HepG2 (cell line): ENCODE data around the gene ATG4D. TPM values are rescaled to one million over a fixed set of nuclear protein-coding genes. Genes with fewer than 3 reads are reported as not detected.
A peak's percentile ranks its signal among the peaks of the same experiment; 100 is the strongest.

ENCODE experiments used
- GATA4 ChIP-seq: sonication (generic); IDR thresholded peaks from 2 replicates; pipeline ENCODE4 v1.6.1; 2016; ENCODE audit warnings: antibody characterized with exemption, low read depth, borderline replicate concordance
- IRF9 ChIP-seq: sonication (generic); formaldehyde crosslinking; IDR thresholded peaks from 2 replicates; pipeline ENCODE4 v1.8.0; 2022; ENCODE audit warnings: missing genetic modification reagents, mild to moderate bottlenecking, borderline replicate concordance
- JUNB ChIP-seq: sonication (generic); formaldehyde crosslinking; IDR thresholded peaks from 2 replicates; pipeline ENCODE4 v1.8.0; 2022; ENCODE audit warnings: missing genetic modification reagents, mild to moderate bottlenecking, borderline replicate concordance
- MTERF4 ChIP-seq: sonication (generic); formaldehyde crosslinking; IDR thresholded peaks from 2 replicates; pipeline ENCODE4 v1.8.0; 2023; ENCODE audit warnings: mild to moderate bottlenecking, missing genetic modification reagents
- PRDM4 ChIP-seq: sonication (generic); formaldehyde crosslinking; IDR thresholded peaks from 2 replicates; pipeline ENCODE4 v1.9.0; 2021; ENCODE audit warnings: missing genetic modification reagents, borderline replicate concordance
- SKI ChIP-seq: fragments of 450-650 bp; IDR thresholded peaks from one replicate; pipeline ENCODE4 v1.6.1; 2018; ENCODE audit warnings: mild to moderate bottlenecking; ENCODE audit not compliant: partially characterized antibody
- SP5 ChIP-seq: IDR thresholded peaks from 2 replicates; pipeline ENCODE4 v1.6.1; 2016; ENCODE audit warnings: low read depth, borderline replicate concordance
- ZMYM3 ChIP-seq: sonication (generic); formaldehyde crosslinking; IDR thresholded peaks from 2 replicates; pipeline ENCODE4 v1.5.1; 2020; ENCODE audit warnings: mild to moderate bottlenecking, missing genetic modification reagents
- ZNF232 ChIP-seq: sonication (generic); formaldehyde crosslinking; IDR thresholded peaks from 2 replicates; pipeline ENCODE4 v1.4.0; 2020; ENCODE audit warnings: missing genetic modification reagents, borderline replicate concordance
- ZNF235 ChIP-seq: sonication (generic); formaldehyde crosslinking; IDR thresholded peaks from 2 replicates; pipeline ENCODE4 v1.8.1; 2023; ENCODE audit warnings: mild to moderate bottlenecking, missing genetic modification reagents, borderline replicate concordance
- ZNF44 ChIP-seq: sonication (generic); formaldehyde crosslinking; IDR thresholded peaks from 2 replicates; pipeline ENCODE4 v1.5.1; 2020; ENCODE audit warnings: mild to moderate bottlenecking, missing genetic modification reagents
- ZNF589 ChIP-seq: sonication (generic); formaldehyde crosslinking; conservative IDR thresholded peaks from 2 replicates; pipeline ENCODE4 v1.8.0; 2022; ENCODE audit warnings: mild to moderate bottlenecking, moderate library complexity, missing genetic modification reagents
- ZNF629 ChIP-seq: sonication (generic); formaldehyde crosslinking; conservative IDR thresholded peaks from 2 replicates; pipeline ENCODE4 v1.5.0; 2020; ENCODE audit warnings: missing genetic modification reagents
- ZNF75D ChIP-seq: sonication (generic); formaldehyde crosslinking; IDR thresholded peaks from 2 replicates; pipeline ENCODE4 v1.8.1; 2023; ENCODE audit warnings: missing genetic modification reagents, mild to moderate bottlenecking, borderline replicate concordance
- polyA plus RNA-seq, 8 experiments: library from polyadenylated mRNA; depleted of rRNA in 3 of 8; stranded (reverse) in 7 of 8; unstranded in 1 of 8; fragments of >200 nt; fragmentation: Illumina TruSeq in 4 of 8; extraction: Trizol in 4 of 8; gene quantifications; 2 replicates each; pipeline versions ENCODE4 v1.2.1 to v1.2.3, GENCODE V29; 2011 to 2016; ENCODE audit warnings: low read depth in 4 of 8, missing spikeins in 1 of 8, mixed read lengths in 1 of 8; ENCODE audit not compliant: insufficient read depth in 1 of 8
- total RNA-seq, 5 experiments: library from RNA; depleted of rRNA; stranded (reverse); fragments of >200 nt; fragmentation: Illumina TruSeq; extraction: Trizol; gene quantifications; 2 replicates each; pipeline ENCODE4 v1.2.3, GENCODE V29; 2016; ENCODE audit warnings: low read depth in 1 of 5
- TF ChIP-seq, protein P1 (sequence below): sonication (generic); formaldehyde crosslinking; IDR thresholded peaks from one replicate; pipeline ENCODE4 v1.5.1; 2020; ENCODE audit warnings: mild to moderate bottlenecking, missing genetic modification reagents; ENCODE audit errors: not compliant biosample characterization

The ATG4D gene
- total and polyA plus RNA-seq, 2 of the 13 experiments (the other 11 are each of a cell fraction or from before 2014, with no cell fraction given) = 17.8 to 19.0 TPM

DNA sequence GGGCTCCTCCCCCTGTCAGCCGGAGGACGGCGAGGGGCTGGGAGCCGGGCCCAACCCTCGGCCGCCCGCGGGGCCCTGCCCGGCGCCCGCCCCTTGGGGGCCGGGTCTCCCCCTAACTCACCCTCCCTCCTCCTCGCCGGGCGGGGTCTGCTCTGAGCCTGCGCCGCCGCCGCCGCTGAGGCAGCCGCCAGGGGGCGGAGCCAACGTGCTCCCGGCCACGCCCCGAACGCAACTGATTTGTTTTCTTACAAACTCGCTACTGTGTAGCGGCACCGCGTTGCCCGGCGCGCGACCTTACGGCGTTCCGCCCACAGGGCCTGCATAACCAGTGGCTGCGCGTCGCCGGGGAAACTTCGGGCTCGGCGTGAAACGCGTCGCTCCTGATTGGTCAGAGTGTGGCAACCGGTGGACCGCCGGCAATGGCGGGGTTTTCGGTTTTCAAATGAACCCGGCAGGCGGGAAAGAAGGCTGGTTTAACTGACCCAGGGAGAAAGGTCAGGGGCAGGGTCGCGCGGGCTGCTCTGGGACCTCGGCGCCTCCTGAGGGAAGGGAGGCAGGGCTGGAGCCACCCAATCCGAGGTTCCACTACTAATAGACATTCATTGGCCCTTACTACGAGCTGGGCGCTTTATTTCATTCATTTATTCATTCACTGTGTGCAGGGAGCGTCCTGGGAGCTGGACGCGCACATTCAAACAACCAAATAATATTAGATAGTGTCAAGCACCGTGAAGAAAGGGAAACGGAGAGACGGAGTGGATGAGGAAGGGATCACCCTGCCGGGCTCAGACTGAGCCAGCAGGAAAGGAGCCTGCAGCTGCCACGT lies 25.3 kb downstream of the ATG4D start, which contains the start of gene CDKN2D (continued):
- TF ChIP-seq, protein P1, sequence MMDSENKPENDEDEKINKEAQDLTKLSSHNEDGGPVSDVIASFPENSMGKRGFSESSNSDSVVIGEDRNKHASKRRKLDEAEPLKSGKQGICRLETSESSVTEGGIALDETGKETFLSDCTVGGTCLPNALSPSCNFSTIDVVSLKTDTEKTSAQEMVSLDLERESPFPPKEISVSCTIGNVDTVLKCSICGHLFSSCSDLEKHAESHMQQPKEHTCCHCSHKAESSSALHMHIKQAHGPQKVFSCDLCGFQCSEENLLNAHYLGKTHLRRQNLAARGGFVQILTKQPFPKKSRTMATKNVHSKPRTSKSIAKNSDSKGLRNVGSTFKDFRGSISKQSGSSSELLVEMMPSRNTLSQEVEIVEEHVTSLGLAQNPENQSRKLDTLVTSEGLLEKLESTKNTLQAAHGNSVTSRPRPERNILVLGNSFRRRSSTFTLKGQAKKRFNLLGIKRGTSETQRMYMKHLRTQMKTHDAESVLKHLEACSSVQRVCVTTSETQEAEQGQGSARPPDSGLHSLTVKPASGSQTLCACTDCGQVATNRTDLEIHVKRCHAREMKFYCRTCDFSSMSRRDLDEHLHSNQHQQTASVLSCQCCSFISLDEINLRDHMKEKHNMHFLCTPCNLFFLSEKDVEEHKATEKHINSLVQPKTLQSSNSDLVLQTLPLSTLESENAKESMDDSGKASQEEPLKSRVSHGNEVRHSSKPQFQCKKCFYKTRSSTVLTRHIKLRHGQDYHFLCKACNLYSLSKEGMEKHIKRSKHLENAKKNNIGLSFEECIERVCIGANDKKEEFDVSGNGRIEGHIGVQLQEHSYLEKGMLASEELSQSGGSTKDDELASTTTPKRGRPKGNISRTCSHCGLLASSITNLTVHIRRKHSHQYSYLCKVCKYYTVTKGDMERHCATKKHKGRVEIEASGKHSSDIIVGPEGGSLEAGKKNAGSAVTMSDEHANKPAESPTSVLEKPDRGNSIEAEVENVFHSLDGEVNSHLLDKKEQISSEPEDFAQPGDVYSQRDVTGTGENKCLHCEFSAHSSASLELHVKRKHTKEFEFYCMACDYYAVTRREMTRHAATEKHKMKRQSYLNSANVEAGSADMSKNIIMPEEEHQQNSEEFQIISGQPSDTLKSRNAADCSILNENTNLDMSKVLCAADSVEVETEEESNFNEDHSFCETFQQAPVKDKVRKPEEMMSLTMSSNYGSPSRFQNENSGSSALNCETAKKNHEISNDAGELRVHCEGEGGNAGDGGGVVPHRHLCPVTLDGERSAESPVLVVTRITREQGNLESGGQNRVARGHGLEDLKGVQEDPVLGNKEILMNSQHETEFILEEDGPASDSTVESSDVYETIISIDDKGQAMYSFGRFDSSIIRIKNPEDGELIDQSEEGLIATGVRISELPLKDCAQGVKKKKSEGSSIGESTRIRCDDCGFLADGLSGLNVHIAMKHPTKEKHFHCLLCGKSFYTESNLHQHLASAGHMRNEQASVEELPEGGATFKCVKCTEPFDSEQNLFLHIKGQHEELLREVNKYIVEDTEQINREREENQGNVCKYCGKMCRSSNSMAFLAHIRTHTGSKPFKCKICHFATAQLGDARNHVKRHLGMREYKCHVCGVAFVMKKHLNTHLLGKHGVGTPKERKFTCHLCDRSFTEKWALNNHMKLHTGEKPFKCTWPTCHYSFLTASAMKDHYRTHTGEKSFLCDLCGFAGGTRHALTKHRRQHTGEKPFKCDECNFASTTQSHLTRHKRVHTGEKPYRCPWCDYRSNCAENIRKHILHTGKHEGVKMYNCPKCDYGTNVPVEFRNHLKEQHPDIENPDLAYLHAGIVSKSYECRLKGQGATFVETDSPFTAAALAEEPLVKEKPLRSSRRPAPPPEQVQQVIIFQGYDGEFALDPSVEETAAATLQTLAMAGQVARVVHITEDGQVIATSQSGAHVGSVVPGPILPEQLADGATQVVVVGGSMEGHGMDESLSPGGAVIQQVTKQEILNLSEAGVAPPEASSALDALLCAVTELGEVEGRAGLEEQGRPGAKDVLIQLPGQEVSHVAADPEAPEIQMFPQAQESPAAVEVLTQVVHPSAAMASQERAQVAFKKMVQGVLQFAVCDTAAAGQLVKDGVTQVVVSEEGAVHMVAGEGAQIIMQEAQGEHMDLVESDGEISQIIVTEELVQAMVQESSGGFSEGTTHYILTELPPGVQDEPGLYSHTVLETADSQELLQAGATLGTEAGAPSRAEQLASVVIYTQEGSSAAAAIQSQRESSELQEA = no peak
- TF ChIP-seq PRDM4 (no peak), SP5 (CRISPR knock-in tag) (peak; percentile 92), ZNF75D (CRISPR knock-in tag) (no peak), IRF9 (CRISPR knock-in tag) (no peak), MTERF4 (no peak), ZMYM3 (CRISPR knock-in tag) (no peak), ZNF589 (CRISPR knock-in tag) (peak; percentile 95), ZNF235 (no peak), GATA4 (0 out of 2 replicates have a peak, but pooled peaks have one; percentile 9), ZNF44 (no peak), JUNB (CRISPR knock-in tag) (peak; percentile 79), ZNF629 (CRISPR knock-in tag) (no peak), ZNF232 (CRISPR knock-in tag) (no peak), SKI (no peak)
